GM18498 (cell line): Measurements from ENCODE around the gene SKA1.
"Not testable (repeated sequence)": the region's sequence is repeated elsewhere in the genome, so short reads cannot be mapped to it uniquely, and the experiment has no call there.

Experiments
- ATAC-seq: cut with Tn5 transposase; IDR thresholded peaks from one replicate; pipeline ENCODE4 v1.9.1; 2021; ENCODE audit warnings: mild to moderate bottlenecking, moderate library complexity; ENCODE audit not compliant: unreplicated experiment

SKA1 gene

DNA sequence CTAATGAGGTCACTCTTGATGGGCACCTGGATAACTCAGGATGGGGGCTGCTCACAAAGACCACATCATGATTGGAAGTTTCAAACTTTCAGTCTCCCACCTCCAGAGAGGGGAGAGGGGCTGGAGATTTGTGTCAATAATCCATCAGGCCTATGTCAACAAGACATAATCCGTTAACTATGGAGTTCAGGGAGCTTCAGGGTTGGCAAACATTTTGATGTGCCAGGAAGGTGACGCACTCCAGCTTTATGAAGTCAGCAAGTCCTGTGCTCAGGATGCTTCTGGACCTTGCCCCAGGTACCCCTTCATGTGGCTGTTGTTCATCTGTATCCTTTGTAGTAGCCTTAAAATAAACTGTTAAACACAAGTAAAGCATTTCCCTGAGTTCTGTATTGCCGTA is 19.0 kb downstream of the SKA1 start:
- ATAC-seq: no peak

DNA sequence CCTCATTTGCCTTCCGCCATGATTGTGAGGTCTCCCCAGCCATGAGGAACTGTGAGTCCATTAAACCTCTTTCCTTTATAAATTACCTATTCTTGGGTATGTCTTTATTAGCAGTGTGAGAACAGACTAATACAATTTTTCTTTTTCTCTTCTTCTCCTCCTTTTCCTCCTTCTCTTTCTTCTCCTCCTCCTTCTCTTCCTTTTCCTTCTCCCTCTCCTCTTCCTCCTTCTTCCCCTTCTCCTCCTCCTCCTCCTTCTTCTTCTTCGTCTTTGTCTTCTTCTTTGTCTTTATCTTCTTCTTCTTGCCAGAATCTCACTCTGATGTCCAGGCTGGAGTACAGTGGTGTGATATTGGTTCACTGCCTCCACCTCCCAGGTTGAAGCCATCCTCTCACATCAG is 20.2 kb downstream of the SKA1 start:
- no peak for ATAC-seq

DNA sequence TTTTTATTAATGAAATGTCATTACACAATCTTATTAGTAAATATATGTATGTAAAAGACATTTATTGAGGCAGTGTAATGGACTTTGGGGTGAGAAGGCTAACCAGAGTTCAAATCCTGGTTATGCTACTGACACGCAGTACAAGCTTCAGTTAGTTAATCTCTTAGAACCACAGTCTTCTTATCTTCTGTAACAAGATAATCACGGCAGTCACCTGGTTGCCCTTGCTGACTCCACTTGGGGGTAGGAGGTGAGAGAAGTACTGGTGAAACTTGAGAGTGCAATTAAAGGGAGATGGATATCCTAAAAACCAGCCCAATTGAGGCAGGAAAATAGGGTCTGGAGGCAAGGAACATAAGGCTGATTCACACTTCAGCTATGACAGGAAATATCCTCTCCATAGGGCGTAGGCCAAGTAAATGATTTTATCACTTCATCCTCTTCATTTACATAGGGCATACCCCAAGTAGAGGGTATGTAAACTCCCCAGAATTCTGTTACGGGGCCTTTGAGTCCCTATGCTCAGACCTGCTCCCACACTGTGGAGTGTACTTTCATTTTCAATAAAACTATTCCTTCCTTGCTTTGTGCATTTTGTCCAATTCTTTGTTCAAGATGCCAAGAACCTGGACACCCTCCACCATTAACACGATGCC is 21.3 kb downstream of the SKA1 start:
- ATAC-seq: no peak

DNA sequence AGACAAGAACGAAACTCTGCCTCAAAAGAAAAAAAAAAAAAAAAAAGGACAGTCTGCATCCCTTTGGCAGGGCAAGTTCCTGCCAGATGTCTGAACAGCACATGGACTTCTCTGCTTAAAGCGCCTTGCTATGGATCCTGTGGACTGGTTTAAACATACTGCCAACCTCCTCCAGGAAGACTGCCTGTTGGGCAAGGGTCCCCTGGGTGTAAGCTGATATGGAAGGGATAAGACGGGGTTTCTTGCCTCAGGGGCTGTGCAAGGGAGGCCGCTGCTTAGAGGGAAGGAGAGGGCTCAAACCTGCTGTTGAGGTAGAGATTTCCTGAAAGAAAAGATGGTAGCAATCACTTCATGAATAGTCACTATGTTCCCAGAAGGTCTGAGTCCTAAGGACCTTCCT is 22.2 kb downstream of the SKA1 start:
- no peak for ATAC-seq

DNA sequence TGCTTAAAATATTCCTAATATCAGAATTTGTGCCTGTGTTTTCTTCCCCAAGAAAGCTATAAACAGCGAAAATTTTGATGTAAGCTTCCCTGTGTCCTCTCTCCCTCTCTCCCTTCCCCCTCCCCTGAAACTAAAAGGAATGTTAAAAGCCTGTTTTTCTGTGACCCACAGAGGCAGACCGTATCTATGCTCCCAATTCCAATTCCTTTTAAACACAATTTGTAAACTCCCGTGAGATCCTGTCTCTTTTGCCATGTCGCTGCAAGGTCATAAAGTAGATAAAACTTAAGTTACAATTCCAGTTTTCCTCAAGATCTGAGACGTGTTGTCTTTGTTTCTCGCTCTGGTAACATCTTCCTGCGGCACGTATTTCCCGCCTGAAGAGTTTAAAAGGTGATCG is 23.3 kb downstream of the SKA1 start:
- no peak for ATAC-seq

DNA sequence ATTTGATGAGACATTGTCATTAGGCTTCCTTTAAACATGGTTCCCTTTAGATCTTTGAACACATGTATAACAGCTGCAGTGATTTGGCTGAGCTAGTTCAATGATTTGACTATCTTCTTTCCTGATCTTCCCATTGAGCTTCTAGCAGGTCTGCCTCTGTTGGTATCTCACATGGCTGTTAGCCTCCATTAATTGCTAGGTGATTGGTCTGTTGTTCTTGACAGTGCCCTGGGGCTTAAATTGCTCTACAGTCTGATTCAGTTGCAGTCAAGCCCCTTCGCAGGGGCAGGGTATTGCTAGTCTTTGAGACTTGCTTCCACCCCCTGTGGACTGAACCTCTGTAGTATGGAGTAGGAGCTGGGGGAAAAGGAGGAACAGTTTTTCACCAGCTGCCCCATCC is 24.1 kb downstream of the SKA1 start:
- ATAC-seq: no peak

DNA sequence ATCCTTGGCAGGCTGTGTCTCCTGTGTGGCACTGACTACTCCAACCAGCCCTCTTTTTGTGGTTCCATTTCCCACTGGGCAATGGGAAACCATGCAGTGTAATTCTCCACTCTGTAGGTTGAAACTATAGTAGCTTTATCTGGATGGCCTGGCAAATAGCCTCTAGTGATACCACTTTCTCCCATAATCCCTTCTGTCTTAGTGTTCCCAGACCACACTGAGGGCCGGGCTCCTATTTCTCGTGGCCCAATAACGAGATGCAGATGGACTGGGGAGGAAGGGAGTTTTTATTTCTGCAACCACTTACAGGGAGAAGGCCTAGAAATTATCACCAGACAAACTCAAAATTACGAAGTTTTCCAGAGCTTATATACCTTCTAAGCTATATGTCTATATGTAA is 24.7 kb downstream of the SKA1 start:
- no peak for ATAC-seq

DNA sequence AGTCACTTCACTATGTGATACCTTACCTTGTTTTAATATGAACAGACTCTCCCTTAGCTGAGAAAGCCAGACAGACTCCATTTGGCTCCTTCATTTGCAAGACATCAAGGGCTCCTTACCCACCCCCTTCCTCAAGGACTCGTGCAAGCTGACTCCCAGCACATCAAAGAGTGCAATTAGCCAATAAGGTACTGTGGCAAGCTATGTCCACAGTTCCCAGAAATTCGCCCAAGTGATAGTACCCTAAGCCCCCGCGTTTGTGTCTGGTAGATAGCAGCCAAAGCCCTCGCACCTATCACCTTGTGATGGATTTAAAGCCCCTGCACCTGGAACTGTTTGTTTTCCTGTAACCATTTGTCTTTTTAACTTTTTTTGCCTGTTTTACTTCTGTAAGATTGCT is 25.6 kb downstream of the SKA1 start:
- not testable (repeated sequence) for ATAC-seq

DNA sequence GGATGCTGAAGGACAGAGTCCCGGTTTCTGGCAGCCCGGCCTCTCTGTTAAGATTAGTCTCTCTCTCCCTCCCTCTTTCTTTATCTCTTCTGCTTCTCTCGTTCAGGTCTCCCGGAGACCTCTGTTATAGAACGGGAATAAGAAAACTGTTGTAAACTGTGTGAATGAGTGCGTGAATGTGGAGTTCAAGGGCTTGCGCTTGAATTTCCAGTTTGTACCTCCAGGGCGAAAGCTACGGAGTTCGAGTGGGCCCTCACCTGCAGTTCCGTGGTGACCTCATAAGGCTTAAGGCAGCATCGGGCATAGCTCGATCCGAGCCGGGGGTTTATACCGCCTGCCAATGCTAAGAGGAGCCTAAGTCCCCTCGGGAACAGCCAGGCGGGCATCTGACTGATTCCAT is 26.4 kb downstream of the SKA1 start:
- no peak for ATAC-seq

DNA sequence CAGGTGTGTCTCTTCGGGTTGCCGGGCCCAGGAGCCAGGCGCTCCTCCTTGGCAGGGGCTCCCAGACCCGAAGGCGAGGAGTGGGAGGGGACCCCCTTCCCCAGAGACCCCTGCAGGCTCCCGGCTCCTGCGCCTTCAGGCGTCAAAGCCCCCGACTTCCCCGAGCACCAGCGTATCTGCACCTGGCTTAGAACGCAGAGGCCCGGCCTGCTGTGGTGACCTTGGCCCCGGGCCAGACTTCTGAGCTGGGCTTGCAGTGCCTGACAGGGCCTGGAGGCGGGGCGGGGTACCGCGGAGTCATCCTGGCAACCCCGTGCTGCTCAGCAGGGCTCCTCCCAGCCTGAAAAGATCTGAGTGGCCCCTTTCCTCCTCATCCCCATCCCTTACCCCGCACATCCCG is 27.0 kb downstream of the SKA1 start:
- no peak for ATAC-seq

DNA sequence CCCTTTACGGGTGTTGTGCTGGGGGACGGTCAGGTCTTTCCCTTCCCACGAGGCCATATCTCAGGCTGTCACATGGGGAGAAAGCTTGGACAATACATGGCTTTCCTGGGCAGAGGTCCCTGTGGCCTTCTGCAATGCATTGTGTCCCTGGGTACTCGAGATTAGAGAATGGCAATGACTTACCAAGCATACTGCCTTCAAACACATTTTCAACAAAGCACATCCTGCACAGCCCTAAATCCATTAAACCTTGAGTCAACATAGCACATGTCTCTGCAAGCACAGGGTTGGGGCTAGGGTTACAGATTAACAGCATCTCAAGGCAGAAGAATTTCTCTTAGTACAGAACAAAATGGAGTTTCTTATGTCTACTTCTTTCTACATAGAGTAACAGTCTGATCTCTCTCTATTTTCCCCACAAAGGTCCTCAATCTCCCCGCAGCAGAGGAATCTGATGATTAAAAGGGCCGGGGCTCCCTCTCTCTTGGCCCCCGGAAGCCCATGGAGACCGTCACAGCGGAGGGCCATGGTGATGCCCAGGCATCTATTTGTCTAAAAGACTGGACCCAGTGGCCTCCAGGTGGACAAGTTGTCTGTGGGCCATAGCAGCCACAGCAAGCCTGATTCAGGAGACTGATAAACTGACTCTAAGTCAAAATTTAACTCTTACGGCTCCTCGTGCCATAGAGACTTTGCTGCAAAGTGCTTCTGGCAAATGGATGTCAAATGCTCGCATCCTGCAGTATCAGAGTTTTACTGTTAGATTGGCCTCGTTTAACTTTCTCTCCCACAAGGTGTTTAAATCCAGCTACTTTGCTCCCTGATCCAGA is 30.1 kb downstream of the SKA1 start:
- ATAC-seq: not testable (repeated sequence)

DNA sequence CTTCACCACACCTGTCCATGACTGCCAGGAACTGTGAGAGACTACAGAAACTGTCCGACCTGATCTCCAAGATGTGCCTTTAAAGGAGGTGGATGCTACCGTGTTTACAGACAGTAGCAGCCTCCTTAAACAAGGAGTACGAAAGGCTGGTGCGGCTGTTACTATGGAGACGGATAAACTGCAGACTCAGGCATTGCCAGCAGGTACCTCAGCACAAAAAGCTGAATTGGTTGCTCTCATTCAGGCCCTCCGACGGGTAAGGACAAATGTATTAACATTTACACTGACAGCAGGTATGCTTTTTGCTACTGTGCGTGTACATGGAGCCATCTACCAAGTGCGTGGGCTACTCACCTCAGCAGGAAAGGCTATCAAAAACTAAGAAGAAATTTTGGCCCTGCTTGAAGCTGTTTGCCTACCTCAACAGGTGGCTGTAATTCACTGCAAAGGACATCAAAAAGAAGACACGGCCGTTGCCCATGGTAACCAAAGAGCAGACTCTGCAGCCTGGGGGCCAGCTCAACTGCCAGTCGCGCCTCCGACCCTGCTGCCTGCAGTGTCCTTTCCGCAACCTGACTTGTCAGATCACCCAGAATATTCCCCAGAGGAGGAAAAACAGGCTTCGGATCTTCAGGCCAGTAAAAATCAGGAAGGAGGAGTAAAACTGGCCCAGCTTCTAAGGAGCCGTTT is 30.9 kb downstream of the SKA1 start:
- ATAC-seq: no peak

DNA sequence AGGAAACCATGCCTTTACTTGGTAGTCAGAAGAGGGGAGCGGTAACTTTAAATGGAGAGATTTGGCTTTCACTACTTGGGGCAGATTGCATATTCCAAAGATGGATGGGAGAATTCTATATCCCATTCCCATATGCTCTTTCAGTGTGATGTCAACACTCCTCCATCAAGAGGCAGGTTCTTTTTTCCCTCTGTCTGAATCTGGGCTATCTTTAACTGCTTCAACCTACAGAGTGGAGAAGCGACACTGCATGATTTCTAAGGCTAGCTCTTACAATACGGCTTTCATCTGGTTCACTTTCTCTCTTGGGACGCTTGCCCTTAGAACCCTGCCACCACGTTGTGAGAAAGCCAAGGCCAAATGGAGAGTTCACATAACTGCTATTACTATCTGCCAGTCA is 34.4 kb downstream of the SKA1 start:
- no peak for ATAC-seq

DNA sequence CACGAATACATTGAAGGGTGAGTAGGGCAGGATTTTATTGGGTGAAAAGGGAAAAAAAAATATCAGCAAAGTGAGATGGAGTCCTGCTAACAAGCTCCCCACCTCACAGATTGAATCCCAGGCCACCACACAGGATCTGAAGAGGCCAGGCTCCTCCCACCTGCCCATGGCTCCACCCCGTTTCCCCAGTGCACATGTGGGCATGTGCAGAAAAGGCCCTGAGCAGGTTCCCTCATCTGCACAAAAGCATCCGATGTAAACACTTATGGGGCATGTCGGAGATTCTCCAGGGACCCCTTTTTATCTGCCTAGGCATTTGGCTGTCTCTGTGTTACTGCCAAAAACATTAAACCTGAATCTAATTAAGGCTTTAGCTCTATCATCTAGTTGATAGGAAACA is 35.2 kb downstream of the SKA1 start:
- no peak for ATAC-seq

DNA sequence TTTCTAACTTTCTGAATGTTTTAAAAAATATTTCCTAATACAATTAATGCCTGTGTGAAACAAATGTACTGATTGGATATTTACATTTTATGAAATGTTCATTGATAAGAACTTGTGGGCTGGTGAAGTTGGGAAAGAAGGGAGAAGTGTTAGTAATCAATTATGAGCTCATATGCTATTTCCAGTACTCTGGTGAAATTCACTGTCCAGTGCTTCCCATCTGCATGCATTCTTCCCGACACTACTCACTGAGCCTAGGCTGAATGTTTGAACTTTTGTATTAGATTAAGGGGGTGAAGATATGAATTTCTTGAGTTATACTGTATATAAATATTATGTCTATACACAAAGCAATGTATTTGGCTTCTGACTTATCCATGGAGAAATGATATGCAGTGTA is 36.0 kb downstream of the SKA1 start:
- ATAC-seq: no peak

DNA sequence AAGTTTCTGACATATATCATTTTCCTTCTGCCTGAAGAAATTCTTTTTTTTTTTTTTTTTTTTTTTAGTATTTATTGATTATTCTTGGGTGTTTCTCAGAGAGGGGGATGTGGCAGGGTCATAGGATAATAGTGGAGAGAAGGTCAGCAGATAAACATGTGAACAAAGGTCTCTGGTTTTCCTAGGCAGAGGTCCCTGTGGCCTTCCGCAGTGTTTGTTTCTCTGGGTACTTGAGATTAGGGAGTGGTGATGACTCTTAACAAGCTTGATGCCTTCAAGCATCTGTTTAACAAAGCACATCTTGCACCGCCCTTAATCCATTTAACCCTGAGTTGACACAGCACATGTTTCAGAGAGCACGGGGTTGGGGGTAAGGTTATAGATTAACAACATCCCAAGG is 42.0 kb downstream of the SKA1 start:
- ATAC-seq: not testable (repeated sequence)

DNA sequence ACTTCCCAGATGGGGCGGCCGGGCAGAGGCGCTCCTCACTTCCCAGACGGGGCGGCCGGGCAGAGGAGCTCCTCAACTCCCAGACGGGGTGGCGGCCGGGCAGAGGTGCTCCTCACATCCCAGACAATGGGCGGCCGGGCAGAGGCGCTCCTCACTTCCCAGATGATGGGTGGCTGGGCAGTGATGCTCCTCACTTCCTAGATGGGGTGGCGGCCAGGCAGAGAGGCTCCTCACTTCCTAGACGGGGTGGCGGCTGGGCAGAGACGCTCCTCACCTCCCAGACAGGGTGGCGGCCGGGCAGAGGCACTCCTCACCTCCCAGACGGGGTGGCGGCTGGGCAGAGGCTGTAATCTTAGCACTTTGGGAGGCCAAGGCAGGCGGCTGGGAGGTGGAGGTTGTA is 42.9 kb downstream of the SKA1 start:
- ATAC-seq: not testable (repeated sequence)

DNA sequence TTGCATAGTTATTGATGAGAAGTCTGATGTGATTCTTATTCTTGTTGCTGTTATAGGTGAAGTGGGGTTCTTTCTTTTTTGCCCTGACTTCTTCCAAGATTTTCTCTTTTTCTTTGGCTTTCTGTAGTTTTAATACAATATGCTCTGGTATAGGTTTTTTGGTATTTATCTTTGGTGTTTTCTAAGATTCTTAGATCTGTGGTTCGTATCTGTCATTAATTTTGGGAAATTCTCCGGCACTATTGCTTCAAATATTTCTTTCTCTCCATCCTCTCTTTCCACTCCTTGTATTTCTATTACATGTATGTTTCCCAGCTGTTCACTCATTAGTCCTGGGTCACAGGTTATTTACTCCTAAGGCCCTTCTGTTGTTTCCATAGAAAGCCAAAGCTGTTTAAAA is 43.8 kb downstream of the SKA1 start:
- no peak for ATAC-seq

DNA sequence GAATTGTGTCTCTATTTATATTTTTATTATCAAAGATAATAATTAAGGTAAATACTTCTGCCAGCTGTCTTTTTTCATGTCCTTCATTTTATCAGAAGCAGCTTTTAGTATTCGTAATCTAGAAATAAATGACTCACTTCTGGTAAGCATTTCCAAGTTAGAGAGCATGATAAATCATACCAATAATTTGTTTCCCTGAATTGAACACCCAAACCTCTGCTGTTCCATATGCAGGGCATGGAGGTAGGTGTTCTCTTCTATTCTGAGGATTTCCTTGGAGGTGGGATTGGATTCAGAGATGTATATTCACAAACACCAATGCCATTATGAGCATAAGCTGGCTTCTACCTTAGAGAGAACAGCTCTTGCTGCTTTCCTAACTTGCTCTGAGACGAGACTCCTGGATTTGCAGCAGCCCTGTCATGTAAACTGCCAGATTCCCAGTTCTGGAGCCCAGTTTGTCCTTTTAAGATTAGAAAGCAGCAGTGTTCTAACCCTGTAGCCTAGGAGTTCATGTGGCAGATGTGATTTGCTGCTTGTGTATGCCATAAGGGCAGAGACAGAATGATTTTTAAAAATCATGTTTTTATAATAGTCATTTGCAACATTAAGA is 47.5 kb downstream of the SKA1 start:
- no peak for ATAC-seq

DNA sequence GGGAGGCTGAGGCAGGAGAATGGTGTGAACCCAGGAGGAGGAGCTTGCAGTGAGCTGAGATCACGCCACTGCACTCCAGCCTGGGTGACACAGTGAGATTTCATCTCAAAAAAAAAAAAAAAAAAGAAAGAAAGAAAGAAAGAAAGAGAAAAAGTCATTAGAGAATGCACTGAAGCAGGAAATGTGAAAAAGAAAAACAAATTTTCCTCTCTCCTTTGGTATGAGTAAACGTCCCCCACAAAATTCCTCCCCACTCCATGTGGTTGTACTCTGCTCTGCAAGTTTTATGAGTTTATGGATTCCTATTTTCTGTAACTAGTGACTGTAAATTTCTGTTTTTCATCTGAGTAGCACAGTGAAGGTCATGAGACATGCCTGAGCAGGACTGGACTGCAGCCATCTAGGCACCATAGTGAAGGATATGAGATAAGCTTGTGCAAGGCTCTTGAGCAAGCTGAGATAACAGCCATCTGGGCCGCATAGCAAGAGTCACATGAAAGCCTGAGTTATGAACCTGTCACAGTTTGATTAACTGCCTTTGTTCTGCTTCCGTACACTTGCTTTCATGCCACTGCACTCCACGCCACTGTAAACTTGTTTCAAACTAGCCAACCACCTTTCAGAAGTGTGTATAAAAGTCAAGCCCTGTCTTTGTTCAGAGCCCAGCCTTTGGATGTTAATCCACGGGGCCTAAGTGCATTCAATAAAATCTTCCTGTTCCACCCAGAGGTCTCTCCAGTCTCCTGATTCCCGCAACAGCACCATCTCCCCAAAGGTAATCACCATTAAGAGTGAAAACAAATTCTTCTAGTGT is 50.2 kb downstream of the SKA1 start:
- no peak for ATAC-seq

DNA sequence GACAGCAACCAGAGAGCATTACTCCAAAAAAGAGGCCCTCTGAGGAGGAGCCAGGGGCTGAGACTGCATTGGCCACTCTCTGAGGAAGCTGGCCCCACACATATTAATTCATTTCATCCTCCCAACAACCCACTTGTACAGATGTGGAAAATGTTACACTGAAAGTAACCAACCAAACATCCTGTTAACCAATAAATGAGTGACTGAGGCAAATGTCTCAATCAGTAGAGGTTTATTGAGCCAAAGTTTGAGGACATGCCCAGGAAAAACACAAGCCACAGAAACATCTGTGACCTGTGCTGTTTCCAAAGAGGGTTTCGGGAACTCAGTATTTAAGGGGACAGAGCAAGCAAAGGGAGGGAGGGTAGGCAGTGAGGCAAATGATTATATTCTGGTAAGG is 53.0 kb downstream of the SKA1 start:
- ATAC-seq: no peak
